Right lobe of liver (tissue), 6 donors: ENCODE data around the gene TMEM88. TPM values are rescaled to one million over a fixed set of nuclear protein-coding genes. Genes with fewer than 3 reads are reported as not detected.

Experiments used
- ATAC-seq, 4 donors: fragments of 200-7000 bp; cut with Tn5 transposase; one replicate each; pipeline ENCODE4 v1.9.1; 2020; ENCODE audit warnings: mild to moderate bottlenecking in 4 of 4, moderate library complexity in 4 of 4
- DNase-seq, 3 donors: peaks; one replicate each; pipeline ENCODE4 v3.0.0-alpha.2; 2020
- H3K27ac ChIP-seq, 3 donors: fragments of 200-600 bp; one replicate each; pipeline ENCODE4 v1.8.0; 2022
- H3K27me3 ChIP-seq, 2 donors: fragments of 200-600 bp; one replicate each; pipeline ENCODE4 v1.8.0; 2022
- H3K36me3 ChIP-seq, 4 donors: fragments of 200-600 bp; sonication (generic) in 1 of 4; one replicate each; pipeline versions ENCODE4 v1.5.1 to v1.8.0; 2017 to 2022; ENCODE audit warnings: control low read depth in 1 of 4
- H3K4me1 ChIP-seq, 4 donors: fragments of 200-600 bp; sonication (generic) in 1 of 4; one replicate each; pipeline versions ENCODE4 v1.5.1 to v1.8.0; 2017 to 2022; ENCODE audit warnings: control low read depth in 1 of 4
- H3K4me3 ChIP-seq, 3 donors: fragments of 200-600 bp; one replicate each; pipeline ENCODE4 v1.8.0; 2022
- H3K9me3 ChIP-seq, 4 donors: fragments of 200-600 bp; sonication (generic) in 1 of 4; one replicate each; pipeline versions ENCODE4 v1.5.1 to v1.8.0; 2017 to 2022; ENCODE audit warnings: control low read depth in 1 of 4
- CTCF ChIP-seq, 4 donors: fragments of 200-600 bp in 3 of 4; fragments of 450-650 bp in 1 of 4; IDR thresholded peaks; one replicate each; pipeline versions ENCODE4 v1.5.1 to v1.8.0; 2016 to 2022; ENCODE audit warnings: antibody characterized with exemption in 4 of 4, mild to moderate bottlenecking in 2 of 4
- POLR2A ChIP-seq: fragments of 450-650 bp; IDR thresholded peaks from one replicate; pipeline ENCODE4 v1.6.1; 2017; ENCODE audit warnings: antibody characterized with exemption, mild to moderate bottlenecking
- WGBS: methylation state at CpG from one replicate; pipeline ENCODE4 v1.1.6; 2018; ENCODE audit warnings: low coverage, low lambda C conversion rate; ENCODE audit not compliant: insufficient coverage; ENCODE audit errors: missing lambda C conversion rate; 5-methylcytosine and 5-hydroxymethylcytosine counted together
- intact Hi-C, 2 donors: fragments of 100-400 bp; cut with DNase I; formaldehyde crosslinking; loops; one replicate each; pipeline versions ENCODE4 v1.11.2 to v1.14.1; 2022
- total RNA-seq, 6 experiments: library from RNA; depleted of rRNA in 2 of 6; stranded (reverse); fragments of >200 nt in 2 of 6; fragmentation: NEBNext Ultra II Directional in 3 of 6; extraction: Animal tissue kit (Norgen Biotek cat#: 25700) in 3 of 6; gene quantifications; one replicate each; pipeline versions ENCODE4 v1.1.0 to v1.2.4, GENCODE V29; 2016 to 2023
- donor health status: DM: no; HTN: yes; CAD: no.
- donor health status: DM: no; HTN: no; CAD: no.
- donor health status: DM: no; HTN: no; CAD: no.
- donor health status: DM: no; HTN: yes; CAD: no.
- donor health status: DM: no; HTN: yes; CAD: no.

Gene TMEM88
- total RNA-seq, 6 experiments from 2014 or later = 0.74 to 2.4 (median 1.2) TPM

- DNase-seq = no peak
- intact Hi-C loops = no loop called here
- H3K4me1 ChIP-seq = no peaks in the 10 kb centered on the region
- H3K9me3 ChIP-seq = no peaks in the 10 kb centered on the region
- H3K27me3 ChIP-seq = no peaks in the 10 kb centered on the region
- WGBS = 60% methylated on average over 3 of the region's 3 CpGs
- no peak overlapping the region for H3K27ac ChIP-seq
- no peak for ATAC-seq
- no peaks in the 10 kb centered on the region for H3K36me3 ChIP-seq
- TF ChIP-seq POLR2A (no peak), CTCF (IDR thresholded peaks at IDR 0.05) (no peak)
- no peak overlapping the region for H3K4me3 ChIP-seq
These were observed 43.6 kb upstream of the TMEM88 start for GRCh38 chr17:7811251-7811650.

GRCh38 chr17:7814969-7815368 is 39.9 kb upstream of the TMEM88 start:
- no peak for ATAC-seq
- TF ChIP-seq POLR2A (no peak), CTCF (IDR thresholded peaks at IDR 0.05) (no peak)
- no peak for DNase-seq
- no peaks in the 10 kb centered on the region for H3K36me3 ChIP-seq
- WGBS = 75% methylated on average over 4 of the region's 5 CpGs
- no peak overlapping the region for H3K4me3 ChIP-seq
- intact Hi-C loops = loop anchor here in 1 of 2 donors (5.0 kb wide), 1 partner anchor 37 kb away; no protein-coding TSS in a partner anchor
- no peaks in the 10 kb centered on the region for H3K9me3 ChIP-seq
- H3K27me3 ChIP-seq = no peaks in the 10 kb centered on the region
- H3K27ac ChIP-seq = no peak overlapping the region
- no peaks in the 10 kb centered on the region for H3K4me1 ChIP-seq

GRCh38 chr17:7816926-7817642 is 37.8 kb upstream of the TMEM88 start:
- ATAC-seq = no peak
- 63% methylated on average over 4 of the region's 10 CpGs for WGBS

GRCh38 chr17:7817643-7817964 is 37.3 kb upstream of the TMEM88 start:
- Histone ChIP-seq H3K4me3 (no peak overlapping the region), H3K9me3 (no peaks in the 10 kb centered on the region), H3K27ac (no peak overlapping the region), H3K36me3 (no peaks in the 10 kb centered on the region), H3K27me3 (no peaks in the 10 kb centered on the region), H3K4me1 (no peaks in the 10 kb centered on the region)
- WGBS = no CpG with 5 or more reads among the region's 9 CpGs
- intact Hi-C loops = loop anchor here in 1 of 2 donors (5.0 kb wide), 1 partner anchor 35 kb away; no protein-coding TSS in a partner anchor
- ATAC-seq = no peak
- TF ChIP-seq POLR2A (no peak), CTCF (IDR thresholded peaks at IDR 0.05) (no peak)
- DNase-seq = peak in 1 of 3 donors; percentile 27

More at GRCh38 chr17:7816926-7817642, 37.8 kb upstream of the TMEM88 start:
- intact Hi-C loops = loop anchor here in 1 of 2 donors (5.0 kb wide), 1 partner anchor 35 kb away; no protein-coding TSS in a partner anchor
- DNase-seq = peak in 1 of 3 donors; percentile 19
- Histone ChIP-seq H3K4me1 (no peaks in the 10 kb centered on the region), H3K9me3 (no peaks in the 10 kb centered on the region), H3K27ac (no peak overlapping the region), H3K4me3 (no peak overlapping the region), H3K27me3 (no peaks in the 10 kb centered on the region), H3K36me3 (no peaks in the 10 kb centered on the region)
- TF ChIP-seq CTCF (IDR thresholded peaks at IDR 0.05) (no peak), POLR2A (no peak)
